Common myeloid progenitor, CD34-positive (primary cell): Measurements from ENCODE around the gene SRSF6.
A peak's percentile ranks its signal among the peaks of the same experiment; 100 is the strongest.

Experiments used
- CTCF ChIA-PET: fragments of 350-600 bp; sonication (Branson Sonifier 250); formaldehyde crosslinking; loops from one replicate; lab custom pipeline; 2021; ENCODE audit warnings: antibody characterized with exemption; lab: Charles Lee
- POLR2A ChIA-PET: fragments of 350-600 bp; sonication (Branson Sonifier 250); formaldehyde crosslinking; loops from one replicate; lab custom pipeline; 2021; ENCODE audit warnings: antibody characterized with exemption; lab: Charles Lee
- DNase-seq, 3 donors: peaks; one replicate each; pipeline versions ENCODE4 v3.0.0 to v3.0.0-alpha.2; 2013
- H3K27ac ChIP-seq, 2 experiments: 1 replicate in 1 of 2; 2 replicates in 1 of 2; pipeline ENCODE4 v1.7.0; 2013; ENCODE audit warnings: inconsistent platforms in 2 of 2, low read length in 2 of 2, mild to moderate bottlenecking in 2 of 2, low read depth in 1 of 2, moderate library complexity in 1 of 2; ENCODE audit not compliant: severe bottlenecking in 2 of 2, insufficient read depth in 1 of 2, poor library complexity in 1 of 2
- H3K27me3 ChIP-seq, 5 experiments: replicated peaks in 2 of 5; 1 replicate in 3 of 5; 2 replicates in 2 of 5; pipeline versions ENCODE4 v1.6.1 to v1.7.0; 2013; ENCODE audit warnings: low read length in 4 of 5, mild to moderate bottlenecking in 2 of 5, moderate library complexity in 2 of 5, inconsistent platforms in 1 of 5; ENCODE audit not compliant: insufficient read depth in 5 of 5, control insufficient read depth in 4 of 5
- H3K36me3 ChIP-seq, 4 experiments: 1 replicate in 2 of 4; 2 replicates in 2 of 4; pipeline versions ENCODE4 v1.6.1 to v1.7.0; 2013; ENCODE audit warnings: low read length in 3 of 4, control low read depth in 1 of 4, mild to moderate bottlenecking in 1 of 4; ENCODE audit not compliant: control insufficient read depth in 4 of 4, insufficient read depth in 4 of 4
- H3K4me1 ChIP-seq, 4 experiments: 1 replicate in 3 of 4; 2 replicates in 1 of 4; pipeline versions ENCODE4 v1.6.1 to v1.7.1; 2013; ENCODE audit warnings: low read length in 3 of 4, mild to moderate bottlenecking in 3 of 4, control low read depth in 1 of 4, inconsistent platforms in 1 of 4, moderate library complexity in 1 of 4; ENCODE audit not compliant: control insufficient read depth in 4 of 4, insufficient read depth in 4 of 4; ENCODE audit errors: control extremely low read depth in 1 of 4
- H3K4me3 ChIP-seq, 7 experiments: 1 replicate in 4 of 7; 2 replicates in 3 of 7; pipeline versions ENCODE4 v1.5.1 to v1.7.0; 2013; ENCODE audit warnings: mild to moderate bottlenecking in 7 of 7, low read length in 6 of 7, moderate library complexity in 6 of 7, inconsistent platforms in 2 of 7, low read depth in 2 of 7, control low read depth in 1 of 7; ENCODE audit not compliant: insufficient read depth in 4 of 7, control insufficient read depth in 1 of 7; ENCODE audit errors: extremely low read depth in 1 of 7
- H3K9me3 ChIP-seq, 5 experiments: 1 replicate in 4 of 5; 2 replicates in 1 of 5; pipeline versions ENCODE4 v1.6.1 to v1.7.1; 2013; ENCODE audit warnings: low read length in 4 of 5, mild to moderate bottlenecking in 2 of 5, inconsistent platforms in 1 of 5, low read depth in 1 of 5, moderate library complexity in 1 of 5; ENCODE audit not compliant: control insufficient read depth in 4 of 5, insufficient read depth in 2 of 5; ENCODE audit errors: control extremely low read depth in 1 of 5
- WGBS: methylation state at CpG from one replicate; pipeline ENCODE4 v1.1.5; 2013; ENCODE audit not compliant: insufficient coverage; 5-methylcytosine and 5-hydroxymethylcytosine counted together

The SRSF6 gene

DNA sequence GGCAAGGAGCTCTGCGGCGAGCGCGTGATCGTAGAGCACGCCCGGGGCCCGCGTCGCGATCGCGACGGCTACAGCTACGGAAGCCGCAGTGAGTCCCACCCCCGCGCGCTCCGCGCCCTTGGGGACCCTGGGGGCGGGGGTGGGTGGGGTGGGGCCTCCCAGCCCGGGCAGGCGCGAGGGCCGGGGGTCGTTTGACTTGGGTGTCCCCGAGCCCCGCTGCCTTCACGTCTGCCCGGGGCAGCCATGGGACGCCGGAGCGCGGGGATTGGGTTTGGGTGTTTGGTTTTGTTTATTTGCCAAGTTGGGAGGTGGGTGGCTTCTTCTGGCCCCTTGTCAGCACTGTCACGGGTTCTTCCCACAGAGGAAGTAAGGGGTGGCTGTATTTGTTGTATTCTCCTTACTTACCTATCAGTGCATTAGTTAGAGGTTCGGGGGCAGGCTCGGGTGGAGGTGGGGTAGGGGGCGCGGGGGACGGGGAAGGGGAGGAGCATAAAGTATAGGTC is 777 bp downstream of the SRSF6 start:
- Histone ChIP-seq H3K27ac (peak overlapping the region; percentile 98 to 99), H3K9me3 (no peaks in the 10 kb centered on the region), H3K27me3 (no peaks in the 10 kb centered on the region), H3K36me3 (peaks cover 21 to 43% (median 39%) of the 10 kb centered on the region in 4 experiments), H3K4me1 (peaks cover 8 to 21% (median 16%) of the 10 kb centered on the region in 4 experiments), H3K4me3 (peak overlapping the region; percentile 59 to 92 (median 86))
- POLR2A ChIA-PET = interaction anchor here (1.0 to 1.8 kb wide), 2 partner anchors 8 to 55 kb away, joined by 4 to 12 read pairs; no protein-coding TSS in a partner anchor
- CTCF ChIA-PET = interaction anchor here (1.4 kb wide), 1 partner anchor 233 kb away, joined by 3 read pairs; no protein-coding TSS in a partner anchor
- peak; percentile 48 to 81 (median 67) for DNase-seq
- WGBS = 0% methylated on average over 11 of the region's 41 CpGs

DNA sequence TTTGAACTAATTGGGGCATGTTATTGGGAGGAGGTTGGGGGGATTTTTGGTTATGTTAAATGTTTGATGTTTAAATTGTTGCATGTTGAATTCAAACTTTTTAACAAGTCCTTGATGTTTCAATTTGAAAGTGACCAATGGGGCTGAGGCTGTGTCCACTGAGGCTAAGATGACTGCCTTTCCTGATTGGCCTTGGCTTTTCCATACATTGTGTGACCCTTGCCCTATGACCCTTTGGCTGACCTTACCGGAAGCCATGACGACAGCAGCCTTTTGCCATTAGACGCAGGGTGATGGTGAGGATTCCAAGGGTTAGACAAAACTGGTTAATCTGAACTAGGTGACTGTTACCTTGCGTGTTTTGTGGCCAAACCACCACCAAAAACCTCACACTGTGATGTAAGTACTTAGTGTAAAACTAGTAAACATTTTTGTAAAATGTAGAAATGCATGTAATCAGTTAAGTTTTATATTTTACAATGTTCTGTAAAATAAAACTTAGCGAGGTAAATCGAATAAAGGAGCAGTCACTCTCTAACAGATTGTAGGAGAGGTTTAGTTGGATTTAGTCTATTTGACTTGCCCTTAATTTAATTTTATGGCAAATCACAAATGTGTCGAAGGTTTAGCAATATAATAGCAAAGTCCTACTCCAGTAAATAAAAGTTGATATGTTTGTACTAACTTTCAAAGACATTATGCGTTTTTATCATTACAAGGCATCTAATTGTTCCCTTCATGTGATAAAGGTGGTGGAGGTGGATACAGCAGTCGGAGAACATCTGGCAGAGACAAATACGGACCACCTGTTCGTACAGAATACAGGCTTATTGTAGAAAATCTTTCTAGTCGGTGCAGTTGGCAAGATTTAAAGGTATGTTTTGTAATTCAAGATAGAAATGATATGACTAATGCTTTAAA is 1.6 kb downstream of the SRSF6 start:
- DNase-seq = no peak
- Histone ChIP-seq H3K27me3 (no peaks in the 10 kb centered on the region), H3K4me3 (peak overlapping the region in 6 of 7 experiments; percentile 74 to 92 (median 86)), H3K4me1 (peaks cover 8 to 21% (median 16%) of the 10 kb centered on the region in 4 experiments), H3K36me3 (peaks cover 26 to 51% (median 44%) of the 10 kb centered on the region in 4 experiments), H3K9me3 (no peaks in the 10 kb centered on the region), H3K27ac (peak overlapping the region in 1 of 2 experiments; percentile 99)
- CTCF ChIA-PET = no interaction called here
- 57% methylated on average over 4 of the region's 12 CpGs for WGBS
- POLR2A ChIA-PET = no interaction called here

DNA sequence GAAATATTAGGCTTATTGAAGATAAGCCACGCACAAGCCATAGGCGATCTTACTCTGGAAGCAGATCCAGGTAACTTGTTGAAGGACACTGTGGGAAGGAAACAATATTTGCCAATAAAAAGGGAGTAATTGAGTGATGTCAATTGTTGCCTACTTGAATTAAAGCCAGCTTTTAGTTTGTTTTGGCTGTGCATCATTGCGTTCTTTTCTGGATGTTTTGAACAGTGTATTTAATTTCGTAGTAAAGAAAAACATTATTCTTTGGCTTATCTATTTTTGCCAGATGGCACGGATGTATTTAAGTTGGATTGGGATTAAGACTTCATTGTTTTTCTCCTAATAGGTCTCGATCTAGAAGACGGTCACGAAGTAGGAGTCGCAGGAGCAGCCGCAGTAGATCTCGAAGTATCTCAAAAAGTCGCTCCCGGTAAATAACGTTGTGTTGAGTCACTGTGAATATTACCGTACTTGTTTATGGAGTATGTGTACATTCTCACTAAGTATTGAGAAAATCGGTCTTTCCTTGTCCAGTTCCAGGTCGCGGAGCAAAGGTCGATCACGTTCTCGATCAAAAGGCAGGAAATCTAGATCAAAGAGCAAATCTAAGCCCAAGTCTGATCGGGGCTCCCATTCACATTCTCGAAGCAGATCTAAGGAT is 2.6 kb downstream of the SRSF6 start:
- Histone ChIP-seq H3K4me1 (peaks cover 8 to 21% (median 16%) of the 10 kb centered on the region in 4 experiments), H3K9me3 (no peaks in the 10 kb centered on the region), H3K27ac (no peak overlapping the region), H3K27me3 (no peaks in the 10 kb centered on the region), H3K4me3 (no peak overlapping the region), H3K36me3 (peaks cover 31 to 61% (median 53%) of the 10 kb centered on the region in 4 experiments)
- POLR2A ChIA-PET = no interaction called here
- WGBS = 98% methylated on average over 23 of the region's 23 CpGs
- CTCF ChIA-PET = no interaction called here
- DNase-seq = no peak

DNA sequence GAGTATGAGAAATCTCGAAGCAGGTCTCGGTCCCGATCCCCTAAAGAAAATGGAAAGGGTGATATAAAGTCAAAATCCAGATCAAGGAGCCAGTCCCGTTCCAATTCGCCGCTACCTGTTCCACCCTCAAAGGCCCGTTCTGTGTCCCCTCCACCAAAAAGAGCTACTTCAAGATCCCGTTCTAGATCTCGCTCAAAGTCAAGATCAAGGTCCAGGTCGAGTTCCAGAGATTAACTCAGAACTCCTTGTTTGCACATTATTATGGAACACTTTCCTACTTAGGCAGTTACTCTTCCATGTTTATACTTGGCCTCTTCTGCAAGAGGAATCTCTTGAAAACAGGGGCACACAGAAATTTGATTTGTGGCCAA is 3.1 kb downstream of the SRSF6 start:
- CTCF ChIA-PET = no interaction called here

DNA sequence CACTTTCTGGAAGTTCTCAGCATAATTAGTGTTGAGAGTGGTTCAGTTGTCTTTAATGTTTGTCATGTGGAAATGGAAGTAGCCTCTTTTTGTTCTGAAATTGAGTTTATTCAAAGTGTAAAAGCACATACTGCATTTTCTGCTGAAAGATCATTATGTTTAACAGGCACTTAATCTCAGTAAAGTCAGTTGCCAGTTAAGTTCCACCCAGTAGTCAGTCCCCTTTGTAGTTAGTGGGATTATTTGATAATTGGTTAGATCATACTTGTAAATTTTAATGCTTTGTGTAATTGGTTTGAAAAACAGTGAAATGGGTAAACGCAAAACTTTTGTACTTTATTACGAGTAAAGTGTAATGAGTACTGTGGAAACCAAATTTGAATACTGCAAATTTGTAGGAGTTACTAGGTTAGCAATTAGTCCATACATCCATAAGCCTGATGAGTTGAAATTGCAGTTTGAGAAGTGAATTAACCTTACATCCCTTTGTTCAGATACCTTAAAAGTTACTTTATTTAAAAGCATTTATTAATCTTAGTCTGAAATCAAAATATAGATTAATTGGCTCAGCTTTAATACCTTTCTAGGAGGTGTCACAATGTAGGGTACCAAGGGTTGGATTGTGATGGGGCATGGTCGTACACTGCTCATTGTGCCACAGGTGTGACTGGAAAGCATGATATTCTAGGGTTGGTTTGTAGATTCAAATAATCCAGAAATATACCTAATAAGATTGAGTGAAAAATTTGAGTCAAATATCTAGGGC is 4.4 kb downstream of the SRSF6 start:
- Histone ChIP-seq H3K36me3 (peaks cover 37 to 79% (median 63%) of the 10 kb centered on the region in 4 experiments), H3K9me3 (no peaks in the 10 kb centered on the region), H3K4me3 (no peak overlapping the region), H3K27ac (peak overlapping the region in 1 of 2 experiments; percentile 35), H3K4me1 (peaks cover 8 to 13% (median 10%) of the 10 kb centered on the region in 4 experiments), H3K27me3 (no peaks in the 10 kb centered on the region)
- 100% methylated on average over 2 of the region's 3 CpGs for WGBS
- DNase-seq = no peak
- CTCF ChIA-PET = no interaction called here
- POLR2A ChIA-PET = no interaction called here

More for the DNA sequence above, 3.1 kb downstream of the SRSF6 start:
- Histone ChIP-seq H3K36me3 (peaks cover 31 to 67% (median 56%) of the 10 kb centered on the region in 4 experiments), H3K4me1 (peaks cover 8 to 21% (median 16%) of the 10 kb centered on the region in 4 experiments), H3K4me3 (no peak overlapping the region), H3K27me3 (no peaks in the 10 kb centered on the region), H3K27ac (no peak overlapping the region), H3K9me3 (no peaks in the 10 kb centered on the region)
- 97% methylated on average over 10 of the region's 10 CpGs for WGBS
- POLR2A ChIA-PET = no interaction called here
- DNase-seq = no peak

DNA sequence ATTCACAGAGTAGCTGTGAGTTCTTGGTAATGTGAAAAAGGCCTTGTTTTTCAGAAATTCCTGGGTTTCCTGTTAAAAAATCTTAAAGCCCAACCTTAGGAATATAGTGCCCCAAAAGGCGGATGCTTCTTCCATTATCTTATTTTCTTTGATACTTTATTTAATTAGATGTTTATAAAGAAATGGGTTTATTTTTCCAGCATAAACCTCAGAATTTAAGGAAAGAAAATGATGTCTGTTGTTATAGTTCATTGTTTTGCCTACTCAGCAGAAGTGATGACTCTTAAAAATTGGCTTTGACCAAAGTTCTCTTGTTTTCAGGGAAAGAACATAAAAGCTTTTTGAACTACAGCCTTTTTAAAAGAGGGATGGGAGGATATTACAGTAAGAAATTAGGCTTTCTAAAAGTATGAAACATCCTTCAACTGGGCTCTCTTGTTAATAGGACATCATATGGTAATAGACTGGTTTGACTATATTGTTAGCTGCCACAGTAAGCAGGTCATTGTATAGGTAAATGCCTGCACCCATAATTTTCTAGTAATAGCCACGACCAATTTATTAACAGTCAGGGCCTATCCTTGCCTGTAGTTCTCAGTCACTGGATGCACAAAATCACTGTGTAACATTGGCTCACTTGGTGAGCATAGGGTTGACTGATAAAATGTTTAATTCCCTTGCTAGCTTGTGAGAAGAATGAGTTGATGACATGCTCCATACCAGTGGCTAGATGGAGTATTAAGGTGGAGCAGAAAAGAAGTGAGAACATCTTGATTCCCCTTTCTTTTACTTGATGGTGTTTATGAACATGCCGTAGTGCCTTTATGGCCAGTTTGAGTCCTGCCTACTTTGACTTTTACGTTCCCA is 5.2 kb downstream of the SRSF6 start:
- CTCF ChIA-PET = no interaction called here
- WGBS = 100% methylated on average over 1 of the region's 4 CpGs

More for the DNA sequence above, 5.2 kb downstream of the SRSF6 start:
- DNase-seq = no peak
- POLR2A ChIA-PET = no interaction called here
- peaks cover 37 to 83% (median 63%) of the 10 kb centered on the region in 4 experiments for H3K36me3 ChIP-seq
- no peaks in the 10 kb centered on the region for H3K27me3 ChIP-seq
- no peak overlapping the region for H3K4me3 ChIP-seq
- H3K4me1 ChIP-seq = peaks cover 8 to 10% (median 9%) of the 10 kb centered on the region in 4 experiments
- H3K27ac ChIP-seq = no peak overlapping the region
- no peaks in the 10 kb centered on the region for H3K9me3 ChIP-seq
